GM10266 (cell line): ENCODE measurements around the gene RPL29.

Experiments used
- DNase-seq: peaks from one replicate; pipeline ENCODE4 v3.0.0; 2012; ENCODE audit errors: extremely low spot score
- TF ChIP-seq, protein P1 (sequence below): IDR thresholded peaks from 2 replicates; pipeline ENCODE4 v1.5.1; 2012; ENCODE audit warnings: mild to moderate bottlenecking, low read depth; ENCODE audit not compliant: control insufficient read depth, insufficient read depth; ENCODE audit errors: missing control alignments

RPL29 gene

DNA sequence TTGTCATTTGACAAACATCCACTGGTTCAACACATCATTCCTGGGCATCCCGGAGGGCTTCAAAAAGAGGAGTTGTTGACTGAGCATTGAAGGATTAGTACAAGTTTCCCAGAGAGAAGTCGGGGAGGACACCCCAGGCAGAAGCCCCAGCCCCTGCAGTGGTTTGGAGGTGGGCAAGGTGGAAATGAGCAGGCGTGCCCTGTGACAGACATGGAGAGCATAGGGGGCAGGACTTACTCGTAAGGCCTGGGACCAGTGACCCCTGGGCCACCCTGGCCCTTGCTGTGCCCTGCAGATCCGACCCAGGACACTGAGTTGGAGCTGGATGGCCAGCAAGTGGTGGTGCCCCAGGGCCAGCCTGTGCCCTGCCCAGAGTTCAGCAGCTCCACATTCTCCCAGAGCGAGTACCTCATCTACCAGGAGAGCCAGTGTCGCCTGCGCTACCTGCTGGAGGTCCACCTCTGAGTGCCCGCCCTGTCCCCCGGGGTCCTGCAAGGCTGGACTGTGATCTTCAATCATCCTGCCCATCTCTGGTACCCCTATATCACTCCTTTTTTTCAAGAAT is 47.6 kb downstream of the RPL29 start:
- no peak for DNase-seq
- TF ChIP-seq, protein P1, sequence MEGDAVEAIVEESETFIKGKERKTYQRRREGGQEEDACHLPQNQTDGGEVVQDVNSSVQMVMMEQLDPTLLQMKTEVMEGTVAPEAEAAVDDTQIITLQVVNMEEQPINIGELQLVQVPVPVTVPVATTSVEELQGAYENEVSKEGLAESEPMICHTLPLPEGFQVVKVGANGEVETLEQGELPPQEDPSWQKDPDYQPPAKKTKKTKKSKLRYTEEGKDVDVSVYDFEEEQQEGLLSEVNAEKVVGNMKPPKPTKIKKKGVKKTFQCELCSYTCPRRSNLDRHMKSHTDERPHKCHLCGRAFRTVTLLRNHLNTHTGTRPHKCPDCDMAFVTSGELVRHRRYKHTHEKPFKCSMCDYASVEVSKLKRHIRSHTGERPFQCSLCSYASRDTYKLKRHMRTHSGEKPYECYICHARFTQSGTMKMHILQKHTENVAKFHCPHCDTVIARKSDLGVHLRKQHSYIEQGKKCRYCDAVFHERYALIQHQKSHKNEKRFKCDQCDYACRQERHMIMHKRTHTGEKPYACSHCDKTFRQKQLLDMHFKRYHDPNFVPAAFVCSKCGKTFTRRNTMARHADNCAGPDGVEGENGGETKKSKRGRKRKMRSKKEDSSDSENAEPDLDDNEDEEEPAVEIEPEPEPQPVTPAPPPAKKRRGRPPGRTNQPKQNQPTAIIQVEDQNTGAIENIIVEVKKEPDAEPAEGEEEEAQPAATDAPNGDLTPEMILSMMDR: no peak

DNA sequence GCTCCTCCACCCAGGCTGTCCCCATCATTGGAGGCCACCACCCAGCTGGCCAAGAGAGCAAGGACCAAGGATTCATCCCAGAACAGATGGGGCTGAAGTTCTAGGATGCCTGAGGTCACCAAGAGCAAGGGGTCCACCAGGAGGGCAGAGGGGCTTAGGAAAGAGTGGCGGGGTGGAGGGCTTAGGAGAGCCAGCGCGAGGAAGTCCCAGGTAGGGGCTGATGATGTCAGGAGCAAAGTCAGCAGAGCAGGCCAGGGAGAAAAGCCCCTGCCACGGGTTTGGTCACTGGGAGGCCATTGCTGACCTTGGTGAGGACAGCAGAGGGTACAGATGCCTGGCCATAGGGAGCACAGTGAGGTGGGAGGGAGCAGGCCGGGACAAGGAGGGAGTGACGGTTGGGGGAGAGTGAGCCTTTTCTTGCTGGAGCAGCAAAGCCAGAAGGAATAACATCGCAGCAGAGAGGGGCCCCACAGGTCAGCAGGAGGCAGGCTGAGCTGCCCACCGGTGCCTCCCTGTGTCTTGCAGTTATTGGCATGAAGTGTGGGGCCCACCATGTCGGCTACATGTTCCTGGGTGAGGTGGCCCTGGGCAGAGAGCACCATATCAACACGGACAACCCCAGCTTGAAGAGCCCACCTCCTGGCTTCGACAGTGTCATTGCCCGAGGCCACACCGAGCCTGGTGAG is 48.3 kb downstream of the RPL29 start:
- TF ChIP-seq, protein P1: no peak
- DNase-seq: no peak

DNA sequence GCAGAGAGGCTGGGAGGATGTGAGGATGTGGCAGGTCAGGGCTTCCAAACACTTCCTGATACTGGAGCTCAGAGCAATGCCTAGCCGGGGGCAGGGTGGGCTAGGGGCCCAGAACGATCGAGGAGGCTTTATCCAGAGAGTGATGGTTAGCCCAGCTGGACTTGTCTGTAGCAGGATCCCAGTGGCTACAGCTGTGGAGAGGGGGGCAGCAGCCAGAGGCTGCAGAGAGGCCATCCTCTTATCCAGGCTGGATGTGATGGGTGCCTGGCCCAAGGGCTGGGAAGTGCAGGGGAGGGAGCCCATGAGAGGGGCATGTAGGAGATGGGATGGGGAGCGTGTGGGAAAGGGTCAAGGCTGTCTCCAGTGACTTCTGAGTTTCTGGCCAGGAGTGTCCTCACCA is 48.9 kb downstream of the RPL29 start:
- TF ChIP-seq, protein P1: no peak
- DNase-seq: no peak

DNA sequence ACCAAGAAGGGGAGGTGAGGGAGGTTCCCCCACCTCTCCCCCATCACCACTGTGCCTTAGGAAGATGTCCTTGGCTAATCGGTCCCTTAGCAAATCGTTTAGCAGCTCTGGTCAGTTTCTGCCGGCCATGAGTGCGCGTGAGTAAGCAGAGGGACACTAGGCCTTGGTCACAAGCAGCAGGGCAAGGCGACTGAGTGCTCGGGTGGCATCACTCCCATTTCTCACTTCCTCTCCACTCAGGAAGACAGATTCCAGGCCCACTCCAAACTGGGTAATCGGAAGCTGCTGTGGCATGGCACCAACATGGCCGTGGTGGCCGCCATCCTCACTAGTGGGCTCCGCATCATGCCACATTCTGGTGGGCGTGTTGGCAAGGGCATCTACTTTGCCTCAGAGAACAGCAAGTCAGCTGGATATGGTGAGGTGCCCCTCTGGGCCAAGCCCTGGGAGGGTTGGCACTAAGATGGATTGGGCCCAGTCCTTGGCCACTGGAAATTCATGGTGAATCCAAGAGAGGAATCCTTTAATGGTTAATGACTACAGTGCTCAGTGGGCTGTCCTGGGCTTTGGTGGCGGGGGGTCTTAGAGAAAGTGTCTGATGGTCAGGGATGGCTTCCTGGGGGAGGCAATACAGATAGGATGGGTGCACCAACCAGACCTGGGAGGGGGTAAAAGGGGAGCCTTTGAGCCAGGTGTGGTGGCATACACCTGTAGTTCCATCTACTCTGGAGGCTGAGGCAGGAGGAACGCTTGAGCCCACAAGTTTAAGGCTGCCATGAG is 49.6 kb downstream of the RPL29 start:
- TF ChIP-seq, protein P1: no peak

DNA sequence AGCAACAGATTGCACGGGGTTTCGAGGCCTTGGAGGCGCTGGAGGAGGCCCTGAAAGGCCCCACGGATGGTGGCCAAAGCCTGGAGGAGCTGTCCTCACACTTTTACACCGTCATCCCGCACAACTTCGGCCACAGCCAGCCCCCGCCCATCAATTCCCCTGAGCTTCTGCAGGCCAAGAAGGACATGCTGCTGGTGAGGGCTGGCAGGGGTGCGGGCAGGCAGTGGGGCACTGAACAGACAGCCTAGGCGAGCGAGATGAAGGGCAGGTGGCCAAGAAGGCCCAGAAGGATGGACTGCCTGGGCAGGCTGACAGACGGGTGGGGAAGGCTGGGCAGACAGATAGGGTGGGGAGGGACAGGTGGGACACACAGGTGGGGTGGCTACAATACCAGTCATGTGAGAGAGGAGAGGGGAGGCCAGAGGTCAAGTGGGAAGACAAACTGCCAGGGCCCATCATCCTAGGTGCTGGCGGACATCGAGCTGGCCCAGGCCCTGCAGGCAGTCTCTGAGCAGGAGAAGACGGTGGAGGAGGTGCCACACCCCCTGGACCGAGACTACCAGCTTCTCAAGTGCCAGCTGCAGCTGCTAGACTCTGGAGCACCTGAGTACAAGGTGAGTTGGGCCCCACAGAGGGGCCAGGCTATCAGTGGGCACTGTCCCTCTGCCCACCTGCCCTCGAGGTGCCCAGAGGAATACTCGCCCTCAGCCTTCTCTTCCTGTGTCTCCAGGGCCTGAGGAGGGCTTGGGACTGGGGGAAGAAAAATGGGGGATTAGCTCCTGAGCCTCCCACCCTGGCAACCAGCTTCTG is 50.5 kb downstream of the RPL29 start:
- TF ChIP-seq, protein P1: no peak
- DNase-seq: no peak

More for the DNA sequence above, 49.6 kb downstream of the RPL29 start:
- DNase-seq: no peak

DNA sequence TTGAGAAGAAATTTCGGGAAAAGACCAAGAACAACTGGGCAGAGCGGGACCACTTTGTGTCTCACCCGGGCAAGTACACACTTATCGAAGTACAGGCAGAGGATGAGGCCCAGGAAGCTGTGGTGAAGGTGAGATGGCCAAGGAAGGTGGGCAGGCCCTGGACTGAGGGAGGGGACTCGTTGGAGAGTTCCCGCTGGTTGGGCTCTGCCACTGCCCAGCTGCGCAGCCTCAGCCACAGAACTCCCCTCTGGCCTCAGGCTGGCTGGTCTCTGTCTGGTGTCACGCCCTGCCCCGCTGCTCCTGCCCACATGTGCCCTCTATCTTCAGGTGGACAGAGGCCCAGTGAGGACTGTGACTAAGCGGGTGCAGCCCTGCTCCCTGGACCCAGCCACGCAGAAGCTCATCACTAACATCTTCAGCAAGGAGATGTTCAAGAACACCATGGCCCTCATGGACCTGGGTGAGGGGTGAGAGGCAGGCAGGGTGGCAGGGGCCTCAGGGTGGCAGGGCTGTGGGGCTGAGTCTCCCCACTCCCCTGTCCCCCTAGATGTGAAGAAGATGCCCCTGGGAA is 51.2 kb downstream of the RPL29 start:
- no peak for DNase-seq
- TF ChIP-seq, protein P1: no peak
